Stimulated activated CD8-positive, alpha-beta memory T cell treated with anti-CD3 and anti-CD28 coated beads, Interleukin-15, amount 100 ng/mL, for 4 hours (primary cell): ENCODE measurements around the gene TAS2R50.
A peak's percentile ranks its signal among the peaks of the same experiment; 100 is the strongest.
"Not testable (repeated sequence)": the region's sequence is repeated elsewhere in the genome, so short reads cannot be mapped to it uniquely, and the experiment has no call there.

ENCODE experiments used
- DNase-seq, 2 donors: peaks; one replicate each; pipeline ENCODE4 v3.0.0-alpha.2; 2020; ENCODE audit warnings: low read depth in 2 of 2

Gene TAS2R50

GRCh38 chr12:10986812-10987211, at the start of gene TAS2R50:
Gene TAS2R50, minus strand, starts transcription at chr12:10986912. Its CDS starts 52 bp downstream, at chr12:10986860.
- no peak for DNase-seq

- DNase-seq = not testable (repeated sequence)
These were observed 47.2 kb upstream of the TAS2R50 start for GRCh38 chr12:11033959-11034358.

- DNase-seq = no peak
These were observed 44.6 kb upstream of the TAS2R50 start, which contains the start of gene TAS2R31 for GRCh38 chr12:11031307-11031706. Gene TAS2R31, minus strand, starts transcription at chr12:11031407. Its CDS starts 72 bp downstream, at chr12:11031335.

GRCh38 chr12:11026118-11026517, 39.4 kb upstream of the TAS2R50 start:
- DNase-seq = no peak

GRCh38 chr12:11023387-11023786, 36.7 kb upstream of the TAS2R50 start:
- no peak for DNase-seq

GRCh38 chr12:11022520-11022919, 35.8 kb upstream of the TAS2R50 start, which contains the start of gene TAS2R19:
Gene TAS2R19, minus strand, starts transcription at chr12:11022620. Its CDS starts 49 bp downstream, at chr12:11022571.
- no peak for DNase-seq

- DNase-seq = no peak
These were observed 30.2 kb upstream of the TAS2R50 start for GRCh38 chr12:11016937-11017336.

GRCh38 chr12:11015775-11016430, 29.2 kb upstream of the TAS2R50 start:
- DNase-seq = no peak

GRCh38 chr12:11014234-11014633, 27.5 kb upstream of the TAS2R50 start:
- DNase-seq = no peak

- DNase-seq = no peak
These were observed 20.9 kb upstream of the TAS2R50 start for GRCh38 chr12:11007608-11008007.

GRCh38 chr12:10998204-10998603, 11.5 kb upstream of the TAS2R50 start, which contains the start of gene TAS2R20:
Gene TAS2R20, minus strand, starts transcription at chr12:10998304. Its CDS starts 429 bp downstream, at chr12:10997875.
- DNase-seq = no peak

- DNase-seq = no peak
These were observed 7.6 kb upstream of the TAS2R50 start for GRCh38 chr12:10994307-10994706.

- no peak for DNase-seq
These were observed 2.4 kb upstream of the TAS2R50 start for GRCh38 chr12:10989107-10989506.

GRCh38 chr12:10982244-10982643, 4.5 kb downstream of the TAS2R50 start:
- DNase-seq = peak in 1 of 2 donors; percentile 21

GRCh38 chr12:10974965-10975364, 11.7 kb downstream of the TAS2R50 start:
- DNase-seq = no peak

GRCh38 chr12:10968765-10969456, 17.8 kb downstream of the TAS2R50 start:
- no peak for DNase-seq

- DNase-seq = no peak
These were observed 19.3 kb downstream of the TAS2R50 start for GRCh38 chr12:10967409-10967808.

- no peak for DNase-seq
These were observed 20.4 kb downstream of the TAS2R50 start for GRCh38 chr12:10966314-10966713.

- no peak for DNase-seq
These were observed 21.2 kb downstream of the TAS2R50 start for GRCh38 chr12:10965476-10965875.

GRCh38 chr12:10960211-10960610, 26.5 kb downstream of the TAS2R50 start:
- DNase-seq = no peak

- DNase-seq = no peak
These were observed 26.9 kb downstream of the TAS2R50 start for GRCh38 chr12:10959804-10960203.

- no peak for DNase-seq
These were observed 29.0 kb downstream of the TAS2R50 start for GRCh38 chr12:10957741-10958140.

GRCh38 chr12:10956085-10956484, 30.6 kb downstream of the TAS2R50 start:
- no peak for DNase-seq
